K562 (cell line): ENCODE data around the gene HNF1B. TPM values are rescaled to one million over a fixed set of nuclear protein-coding genes. Genes with fewer than 3 reads are reported as not detected.
A peak's percentile ranks its signal among the peaks of the same experiment; 100 is the strongest.

Experiments
- BMI1 ChIP-seq: fragments of 150-350 bp; IDR thresholded peaks from 2 replicates; pipeline ENCODE4 v1.6.1; 2014; ENCODE audit warnings: low read length
- CBFA2T3 ChIP-seq: fragments of 450-650 bp; IDR thresholded peaks from 2 replicates; pipeline ENCODE4 v1.6.1; 2017
- CSDE1 ChIP-seq, 2 experiments: fragments of 450-650 bp; IDR thresholded peaks; 2 replicates each; pipeline ENCODE4 v1.6.1; 2016; ENCODE audit warnings: mild to moderate bottlenecking in 1 of 2
- E2F5 ChIP-seq: sonication (generic); formaldehyde crosslinking; IDR thresholded peaks from 2 replicates; pipeline ENCODE4 v1.8.0; 2022; ENCODE audit warnings: mild to moderate bottlenecking, missing genetic modification reagents
- GABPA ChIP-seq: fragments of 200-800 bp; sonication (Bioruptor generic); conservative IDR thresholded peaks from 2 replicates; pipeline ENCODE4 v1.6.1; 2016; ENCODE audit warnings: low read depth, missing genetic modification characterization, missing compliant biosample characterization
- JUND ChIP-seq, 2 experiments: IDR thresholded peaks; 2 replicates in 1 of 2; 3 replicates in 1 of 2; pipeline ENCODE4 v1.6.1; 2011; ENCODE audit warnings: borderline replicate concordance in 2 of 2, low read depth in 2 of 2, low read length in 2 of 2, improper control_type of control experiment in 1 of 2, missing biosample characterization in 1 of 2, missing genetic modification characterization in 1 of 2, missing genetic modification reagents in 1 of 2
- MYNN ChIP-seq, 2 experiments: sonication (generic); formaldehyde crosslinking in 1 of 2; IDR thresholded peaks; 2 replicates each; pipeline versions ENCODE4 v1.5.0 to v1.6.1; 2016 to 2020; ENCODE audit warnings: antibody characterized with exemption in 1 of 2, missing genetic modification reagents in 1 of 2
- NFRKB ChIP-seq: fragments of 450-650 bp; IDR thresholded peaks from 2 replicates; pipeline ENCODE4 v1.6.1; 2016; ENCODE audit warnings: low read depth
- NR2C2 ChIP-seq, 2 experiments: fragments of 200-800 bp in 1 of 2; sonication (Bioruptor generic) in 1 of 2; sonication (generic) in 1 of 2; formaldehyde crosslinking in 1 of 2; IDR thresholded peaks; 2 replicates each; pipeline versions ENCODE4 v1.6.1 to v1.8.0; 2016 to 2022; ENCODE audit warnings: mild to moderate bottlenecking in 1 of 2, missing compliant biosample characterization in 1 of 2, missing genetic modification characterization in 1 of 2, missing genetic modification reagents in 1 of 2
- RAD51 ChIP-seq: fragments of 450-650 bp; IDR thresholded peaks from 2 replicates; pipeline ENCODE4 v1.7.1; 2016; ENCODE audit warnings: low read depth, mild to moderate bottlenecking, borderline replicate concordance
- SOX6 ChIP-seq: fragments of 450-650 bp; IDR thresholded peaks from 2 replicates; pipeline ENCODE4 v1.6.1; 2014; ENCODE audit warnings: mild to moderate bottlenecking
- SPI1 ChIP-seq: IDR thresholded peaks from 2 replicates; pipeline ENCODE4 v1.6.1; 2011; ENCODE audit warnings: low read depth, low read length, control low read depth, borderline replicate concordance
- STAG1 ChIP-seq: sonication (generic); formaldehyde crosslinking; IDR thresholded peaks from 2 replicates; pipeline ENCODE4 v1.5.0; 2020; ENCODE audit warnings: missing genetic modification reagents, borderline replicate concordance
- TAL1 ChIP-seq: fragments of 450-650 bp; IDR thresholded peaks from 2 replicates; pipeline ENCODE4 v1.6.1; 2016; ENCODE audit warnings: mild to moderate bottlenecking
- TEAD4 ChIP-seq, 2 experiments: sonication (generic) in 1 of 2; formaldehyde crosslinking in 1 of 2; IDR thresholded peaks; 2 replicates each; pipeline versions ENCODE4 v1.6.1 to v1.8.0; 2012 to 2022; ENCODE audit warnings: borderline replicate concordance in 1 of 2, inconsistent platforms in 1 of 2, low read length in 1 of 2, mild to moderate bottlenecking in 1 of 2, missing genetic modification reagents in 1 of 2
- ZHX1 ChIP-seq: fragments of 150-350 bp; conservative IDR thresholded peaks from 2 replicates; pipeline ENCODE4 v1.6.1; 2014; ENCODE audit warnings: low read length
- ZNF316 ChIP-seq: fragments of 450-650 bp; IDR thresholded peaks from 2 replicates; pipeline ENCODE4 v1.6.1; 2016
- polyA plus RNA-seq, 8 experiments: library from polyadenylated mRNA; depleted of rRNA in 4 of 8; stranded (reverse) in 5 of 8; unstranded in 3 of 8; fragments of >200 nt; fragmentation: Nextera tagmentation in 2 of 8; fragmentation: Illumina TruSeq in 1 of 8; extraction: Ambion mirVana in 2 of 8; extraction: Trizol in 1 of 8; gene quantifications; 2 replicates each; pipeline versions ENCODE4 v1.2.1 to v1.2.3, GENCODE V29; 2011 to 2014; ENCODE audit warnings: inconsistent platforms in 1 of 8, missing spikeins in 1 of 8
- total RNA-seq, 7 experiments: library from RNA; depleted of rRNA in 6 of 7; stranded (reverse); fragments of >200 nt in 6 of 7; fragmentation: Illumina TruSeq in 2 of 7; extraction: Trizol in 2 of 7; gene quantifications; 2 replicates each; pipeline versions ENCODE4 v1.2.1 to v1.2.3, GENCODE V29; 2011 to 2021; ENCODE audit warnings: low replicate concordance in 1 of 7
- TF ChIP-seq, protein P1 (sequence below), 2 experiments: fragments of 450-650 bp in 1 of 2; sonication (generic) in 1 of 2; formaldehyde crosslinking in 1 of 2; IDR thresholded peaks in 1 of 2; conservative IDR thresholded peaks in 1 of 2; 2 replicates each; pipeline versions ENCODE4 v1.6.1 to v1.8.1; 2016 to 2023; ENCODE audit warnings: mild to moderate bottlenecking in 2 of 2, moderate library complexity in 2 of 2, inconsistent platforms in 1 of 2, missing genetic modification reagents in 1 of 2

The HNF1B gene
- total and polyA plus RNA-seq, 9 of the 15 experiments (the other 6 are each of a cell fraction or from before 2014, with no cell fraction given) = not detected

GRCh38 chr17:37710344-37710886 lies 34.4 kb downstream of the HNF1B start (continued):
- TF ChIP-seq E2F5 (CRISPR knock-in tag) (no peak), SPI1 (0 out of 2 replicates have a peak, but pooled peaks have one; percentile 9), MYNN (IDR thresholded peaks at IDR 0.05) (peak; percentile 87; the same call in 1 of the 2 replicates), MYNN (CRISPR knock-in tag; IDR thresholded peaks at IDR 0.05) (no peak), RAD51 (no peak), SOX6 (peak; percentile 51; the same call in 1 of the 2 replicates), CSDE1 (IDR thresholded peaks at IDR 0.05) (peak in 1 of 2 experiments; percentile 44; a peak in 1 of 4 replicates), TAL1 (peak; percentile 37; the same call in 1 of the 2 replicates), TEAD4 (IDR thresholded peaks at IDR 0.05; ENCODE audit: low read length) (peak; percentile 28; the same call in 1 of the 2 replicates), TEAD4 (CRISPR knock-in tag; IDR thresholded peaks at IDR 0.05; ENCODE audit: borderline replicate concordance) (no peak), JUND (IDR thresholded peaks at IDR 0.05; ENCODE audit: borderline replicate concordance, low read depth, low read length) (peak; percentile 42; the same call in 1 of the 2 replicates), JUND (tag; IDR thresholded peaks at IDR 0.05; ENCODE audit: borderline replicate concordance, low read depth, low read length) (peak; percentile 22; the same call in 2 of the 3 replicates), NR2C2 (CRISPR knock-in tag; IDR thresholded peaks at IDR 0.05) (no peak), NR2C2 (tag; IDR thresholded peaks at IDR 0.05) (no peak), NFRKB (no peak), STAG1 (CRISPR knock-in tag) (no peak), BMI1 (peak; percentile 26; the same call in 1 of the 2 replicates), ZHX1 (no peak), ZNF316 (peak; percentile 48; the same call in 1 of the 2 replicates), GABPA (tag) (0 out of 2 replicates have a peak, but pooled peaks have one; percentile 41), CBFA2T3 (peak; percentile 40)
- TF ChIP-seq, protein P1, sequence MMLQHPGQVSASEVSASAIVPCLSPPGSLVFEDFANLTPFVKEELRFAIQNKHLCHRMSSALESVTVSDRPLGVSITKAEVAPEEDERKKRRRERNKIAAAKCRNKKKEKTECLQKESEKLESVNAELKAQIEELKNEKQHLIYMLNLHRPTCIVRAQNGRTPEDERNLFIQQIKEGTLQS (IDR thresholded peaks at IDR 0.05) = peak; percentile 46
- TF ChIP-seq, protein P1 (CRISPR knock-in tag; conservative IDR thresholded peaks at IDR 0.05) = no peak
